Endothelial cell (in vitro differentiated cells): ENCODE data around the gene KBTBD13. TPM values are rescaled to one million over a fixed set of nuclear protein-coding genes. Genes with fewer than 3 reads are reported as not detected.

Experiments used
- DNase-seq: peaks from one replicate; pipeline ENCODE4 v3.0.0; 2021; ENCODE audit warnings: low spot score
- H3K27ac Mint-ChIP-seq: one replicate; pipeline ENCODE4 v1.8.0; 2021; ENCODE audit warnings: mixed read lengths, inconsistent platforms; ENCODE audit not compliant: unreplicated experiment
- H3K27me3 Mint-ChIP-seq: one replicate; pipeline ENCODE4 v1.8.0; 2021; ENCODE audit warnings: mild to moderate bottlenecking, moderate library complexity, mixed read lengths, inconsistent platforms; ENCODE audit not compliant: unreplicated experiment
- H3K36me3 Mint-ChIP-seq: one replicate; pipeline ENCODE4 v1.8.0; 2021; ENCODE audit warnings: mild to moderate bottlenecking, low read depth, mixed read lengths, inconsistent platforms; ENCODE audit not compliant: unreplicated experiment
- H3K4me1 Mint-ChIP-seq: one replicate; pipeline ENCODE4 v1.8.0; 2021; ENCODE audit warnings: mild to moderate bottlenecking, mixed read lengths, inconsistent platforms; ENCODE audit not compliant: unreplicated experiment
- H3K4me3 Mint-ChIP-seq: one replicate; pipeline ENCODE4 v1.8.0; 2021; ENCODE audit warnings: mild to moderate bottlenecking, mixed read lengths, inconsistent platforms; ENCODE audit not compliant: unreplicated experiment
- H3K9me3 Mint-ChIP-seq: one replicate; pipeline ENCODE4 v1.8.0; 2021; ENCODE audit warnings: mixed read lengths, inconsistent platforms; ENCODE audit not compliant: unreplicated experiment
- CTCF ChIP-seq: fragments of 200-600 bp; sonication (generic); IDR thresholded peaks from one replicate; pipeline ENCODE4 v1.5.0; 2021; ENCODE audit warnings: antibody characterized with exemption; ENCODE audit not compliant: unreplicated experiment
- total RNA-seq: library from RNA; stranded (reverse); fragmentation: NEBNext Ultra II Directional; extraction: Animal tissue kit (Norgen Biotek cat#: 25700); gene quantifications from one replicate; pipeline ENCODE4 v1.2.1, GENCODE V29; 2021; ENCODE audit not compliant: unreplicated experiment

Gene KBTBD13
- total RNA-seq, 1 donor from 2014 or later = not detected

- Mint-ChIP-seq H3K4me1 (peaks cover 2% of the 10 kb centered on the region), H3K4me3 (peak within 1 kb of the TSS; percentile 78), H3K27ac (no peak within 1 kb of the TSS), H3K9me3 (no peaks in the 10 kb centered on the region), H3K36me3 (no peaks in the 10 kb centered on the region), H3K27me3 (peaks cover 6% of the 10 kb centered on the region)
- DNase-seq = no peak
- TF ChIP-seq CTCF = no peak
Observed at GRCh38 chr15:65067645-65068402, 8.7 kb upstream of the KBTBD13 start, which contains the start of gene RASL12. TSS of gene RASL12 (minus strand) at chr15:65067991. CDS start at chr15:65067835, 156 bp downstream.

DNA sequence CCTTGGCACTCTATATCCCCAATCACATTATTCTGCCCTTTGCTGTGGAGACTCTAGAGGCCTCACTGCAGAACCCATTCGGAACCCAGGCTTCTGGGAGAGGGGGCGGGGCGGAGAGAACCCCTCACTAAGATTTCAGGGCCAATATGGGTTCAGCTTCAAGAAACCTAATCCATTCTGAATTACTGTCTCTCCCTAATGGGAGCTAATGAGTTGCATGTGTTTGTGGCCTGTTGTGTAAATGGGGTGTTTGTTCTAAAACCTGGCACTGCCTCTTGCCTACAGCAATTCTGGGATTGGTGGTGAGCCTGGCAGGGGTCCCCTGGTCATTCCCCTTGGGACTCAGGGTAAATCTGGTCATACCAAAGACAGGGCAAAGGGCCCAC lies 8.2 kb upstream of the KBTBD13 start:
- Mint-ChIP-seq H3K4me3 (peak overlapping the region; percentile 78), H3K27ac (no peak overlapping the region), H3K4me1 (peaks cover 2% of the 10 kb centered on the region), H3K36me3 (no peaks in the 10 kb centered on the region), H3K27me3 (peaks cover 6% of the 10 kb centered on the region), H3K9me3 (no peaks in the 10 kb centered on the region)
- DNase-seq = no peak
- no peak for TF ChIP-seq CTCF

- H3K27ac Mint-ChIP-seq = no peak overlapping the region
- peaks cover 2% of the 10 kb centered on the region for H3K4me1 Mint-ChIP-seq
- H3K27me3 Mint-ChIP-seq = peaks cover 6% of the 10 kb centered on the region
- no peak overlapping the region for H3K4me3 Mint-ChIP-seq
- H3K9me3 Mint-ChIP-seq = no peaks in the 10 kb centered on the region
- no peak for TF ChIP-seq CTCF
- no peaks in the 10 kb centered on the region for H3K36me3 Mint-ChIP-seq
- DNase-seq = no peak
Observed at GRCh38 chr15:65069179-65069578, 7.4 kb upstream of the KBTBD13 start.

- Mint-ChIP-seq H3K9me3 (no peaks in the 10 kb centered on the region), H3K4me3 (no peak overlapping the region), H3K4me1 (peaks cover 2% of the 10 kb centered on the region), H3K27me3 (peaks cover 6% of the 10 kb centered on the region), H3K36me3 (no peaks in the 10 kb centered on the region), H3K27ac (no peak overlapping the region)
- no peak for TF ChIP-seq CTCF
- DNase-seq = no peak
Observed at GRCh38 chr15:65069779-65070546, 6.6 kb upstream of the KBTBD13 start.

DNA sequence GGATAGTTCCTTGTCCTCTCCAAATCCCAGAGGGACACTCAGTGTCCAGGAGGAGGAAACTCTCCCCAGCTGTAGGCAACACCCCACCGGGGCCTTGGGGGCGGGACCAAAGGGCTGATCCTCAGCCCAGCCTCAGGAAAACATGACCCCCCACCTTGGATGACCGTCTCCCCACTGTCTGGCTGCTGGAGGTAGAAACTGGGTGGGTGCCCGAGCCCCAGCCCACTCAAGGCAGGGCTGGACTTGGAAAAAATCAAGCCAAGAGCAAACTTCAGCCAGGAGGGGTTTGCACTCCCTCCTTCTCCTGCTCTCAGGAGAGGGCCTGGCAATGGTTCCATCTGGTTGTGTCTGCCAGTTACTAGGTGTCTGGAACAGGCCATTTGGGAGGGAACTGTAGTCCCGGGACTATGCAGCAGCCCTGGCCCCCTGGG lies 5.2 kb upstream of the KBTBD13 start:
- Mint-ChIP-seq H3K36me3 (no peaks in the 10 kb centered on the region), H3K4me1 (peaks cover 2% of the 10 kb centered on the region), H3K4me3 (no peak overlapping the region), H3K27ac (no peak overlapping the region), H3K9me3 (no peaks in the 10 kb centered on the region), H3K27me3 (peaks cover 6% of the 10 kb centered on the region)
- DNase-seq = no peak
- TF ChIP-seq CTCF = no peak
